ENCODE measurements around the gene NOSTRIN.
"Not testable (repeated sequence)": the region's sequence is repeated elsewhere in the genome, so short reads cannot be mapped to it uniquely, and the experiment has no call there.

NOSTRIN gene

DNA sequence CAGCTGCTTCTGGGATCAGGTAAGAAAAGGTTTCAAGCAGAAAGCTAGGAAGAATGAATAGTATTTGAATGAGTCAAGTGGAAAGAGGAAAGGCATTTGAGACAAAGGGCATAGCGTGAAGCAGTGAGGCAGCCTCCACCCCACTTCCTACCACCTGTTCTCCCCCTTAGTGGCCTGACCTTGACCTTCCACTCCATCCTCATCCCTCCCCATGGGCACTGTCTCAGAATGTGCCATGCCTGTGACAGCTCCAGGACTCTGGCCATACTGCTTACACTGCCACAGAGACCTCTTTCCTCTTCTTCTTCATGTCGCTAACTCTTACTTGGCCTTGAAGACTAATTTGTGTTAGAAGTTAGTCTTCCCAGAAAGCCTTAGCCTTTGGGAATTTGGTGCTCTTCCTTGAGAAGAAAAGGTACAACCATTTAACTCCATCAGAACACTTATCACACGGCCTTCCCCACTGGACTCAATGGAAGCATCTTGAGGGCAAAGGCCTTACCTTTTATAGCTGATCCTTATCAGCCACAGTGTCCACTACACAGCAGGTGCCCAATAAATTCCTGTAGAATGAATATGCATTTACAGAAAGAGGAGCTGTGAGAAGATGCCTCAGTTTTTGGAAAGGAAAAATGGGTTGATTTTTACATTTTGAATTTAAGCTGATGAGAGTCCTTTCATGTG, 15.2 kb upstream of the NOSTRIN start:
- in situ Hi-C loops (cut with MboI; ENCODE audit: low pct_unique_long_range_greater_than_20kb, low sequenced_read_pairs): loop anchor here (25.0 kb wide), 1 partner anchor 125 kb away; the partner anchor contains the start of gene G6PC2

DNA sequence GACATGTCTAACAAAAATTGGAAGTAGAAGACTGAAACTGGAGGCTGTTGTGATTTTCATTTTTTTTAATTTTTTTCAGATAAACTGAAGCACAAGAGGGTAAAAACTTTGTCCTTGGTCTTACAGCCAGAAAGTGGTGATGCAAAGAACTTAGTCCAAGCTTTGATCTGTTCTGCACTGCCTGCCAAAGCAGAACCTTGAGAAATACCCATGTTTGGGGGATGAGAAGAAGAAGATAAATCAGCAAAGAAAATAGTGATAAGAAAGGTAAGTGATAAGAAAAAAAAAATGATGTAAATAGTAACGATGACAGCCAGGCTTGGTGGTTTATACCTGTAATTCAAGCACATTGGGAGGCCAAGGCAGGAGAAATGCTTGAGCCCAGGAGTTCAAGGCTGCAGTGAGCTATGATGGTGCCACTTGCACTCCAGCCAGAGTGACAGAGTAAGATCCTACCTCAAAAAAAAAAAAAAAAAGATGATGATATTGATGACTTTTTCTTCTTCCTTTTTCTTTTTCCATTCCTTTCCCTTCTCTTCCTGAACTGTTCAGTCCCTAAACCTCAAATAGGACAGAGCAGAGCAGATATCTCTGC, 14.6 kb upstream of the NOSTRIN start:
- in situ Hi-C loops (cut with MboI; ENCODE audit: low pct_unique_long_range_greater_than_20kb, low sequenced_read_pairs): loop anchor here (25.0 kb wide), 1 partner anchor 124 kb away; the partner anchor contains the start of gene G6PC2
- no peak for DNase-seq

More for the DNA sequence above, 15.2 kb upstream of the NOSTRIN start:
- no peak for DNase-seq

DNA sequence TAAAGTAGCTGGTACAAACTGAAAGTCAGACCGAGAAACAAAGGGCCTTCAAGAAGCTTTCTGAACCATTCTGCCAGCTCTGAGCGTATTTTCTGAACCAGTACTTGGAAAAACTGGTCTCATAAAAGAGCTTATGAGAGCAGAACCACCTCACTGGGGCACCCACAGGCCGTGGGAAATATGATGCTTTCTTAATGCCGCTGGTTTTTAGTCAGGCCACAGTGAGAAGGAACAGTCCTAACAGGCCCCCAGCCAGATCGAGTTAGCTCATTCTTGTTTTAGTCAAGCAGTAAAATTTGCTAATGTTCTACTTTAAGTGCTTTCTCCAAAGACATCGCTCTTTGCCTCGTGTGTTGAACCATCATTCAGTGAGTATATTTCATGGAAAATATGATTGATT, 12.7 kb upstream of the NOSTRIN start:
- DNase-seq: no peak

DNA sequence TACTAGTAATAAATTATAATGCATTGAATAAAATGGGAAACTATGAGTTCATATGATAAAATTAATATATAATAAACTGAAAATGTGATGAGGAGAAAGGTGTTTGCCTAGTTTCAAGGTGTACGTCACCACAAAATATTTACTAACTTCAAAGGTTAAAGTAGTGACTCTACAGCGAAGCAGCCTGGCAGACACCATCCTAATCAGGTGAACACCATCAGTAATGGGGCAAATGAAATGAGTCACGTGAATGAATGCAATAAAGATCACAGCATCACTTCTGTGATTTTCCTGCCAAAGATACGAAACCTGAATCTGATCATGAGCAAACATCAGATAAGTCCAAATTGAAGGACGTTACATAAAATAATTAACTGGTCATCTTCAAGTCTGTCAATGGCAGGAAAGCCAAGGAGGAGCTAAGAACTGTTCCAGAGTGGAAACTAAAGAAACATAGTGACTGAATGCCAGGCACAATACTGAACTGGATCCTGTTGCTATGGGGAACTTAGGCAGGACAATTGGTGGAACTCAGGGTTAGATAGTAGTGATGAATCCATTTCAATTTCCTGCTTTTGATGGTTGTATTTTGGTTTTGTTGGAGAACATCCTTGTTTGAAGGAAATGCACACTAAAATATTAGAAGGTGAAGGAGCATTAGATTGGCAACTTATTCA, 12.1 kb upstream of the NOSTRIN start:
- in situ Hi-C loops (cut with MboI; ENCODE audit: low pct_unique_long_range_greater_than_20kb, low sequenced_read_pairs): loop anchor here (25.0 kb wide), 1 partner anchor 122 kb away; the partner anchor contains the start of gene G6PC2
- no peak for DNase-seq

More for the DNA sequence above, 12.7 kb upstream of the NOSTRIN start:
- in situ Hi-C loops (cut with MboI; ENCODE audit: low pct_unique_long_range_greater_than_20kb, low sequenced_read_pairs): loop anchor here (25.0 kb wide), 1 partner anchor 123 kb away; the partner anchor contains the start of gene G6PC2

DNA sequence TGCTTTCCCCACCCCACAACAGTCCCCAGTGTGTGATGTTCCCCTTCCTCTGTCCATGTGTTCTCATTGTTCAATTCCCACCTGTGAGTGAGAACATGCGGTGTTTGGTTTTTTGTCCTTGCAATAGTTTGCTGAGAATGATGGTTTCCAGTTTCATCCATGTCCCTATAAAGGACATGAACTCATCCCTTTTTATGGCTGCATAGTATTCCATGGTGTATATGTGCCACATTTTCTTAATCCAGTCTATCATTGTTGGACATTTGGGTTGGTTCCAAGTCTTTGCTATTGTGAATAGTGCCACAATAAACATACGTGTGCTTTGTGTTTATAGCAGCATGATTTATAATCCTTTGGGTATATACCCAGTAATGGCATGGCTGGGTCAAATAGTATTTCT, 11.3 kb upstream of the NOSTRIN start:
- not testable (repeated sequence) for DNase-seq
- in situ Hi-C loops (cut with MboI; ENCODE audit: low pct_unique_long_range_greater_than_20kb, low sequenced_read_pairs): loop anchor here (25.0 kb wide), 1 partner anchor 121 kb away; the partner anchor contains the start of gene G6PC2

DNA sequence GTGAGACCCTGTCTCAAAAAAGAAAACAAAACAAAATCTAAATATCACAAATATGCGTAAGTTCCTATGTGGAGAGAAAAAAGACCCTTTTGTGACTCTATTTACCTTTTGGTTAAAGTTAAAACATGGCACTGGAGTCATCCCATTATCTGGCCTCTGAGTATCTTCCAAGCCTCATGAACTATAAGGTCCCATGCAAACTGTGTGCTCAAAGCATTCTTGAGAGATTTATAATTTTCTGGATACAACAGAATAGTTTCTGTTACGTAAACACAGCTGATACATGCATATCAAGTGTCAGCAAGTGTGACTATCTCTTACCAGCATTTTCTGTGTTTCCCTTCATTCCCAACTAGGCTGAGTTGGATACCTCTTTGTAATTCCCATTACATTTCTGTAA, 8.8 kb upstream of the NOSTRIN start:
- DNase-seq: no peak
- in situ Hi-C loops (cut with MboI; ENCODE audit: low pct_unique_long_range_greater_than_20kb, low sequenced_read_pairs): loop anchor here (25.0 kb wide), 1 partner anchor 119 kb away; the partner anchor contains the start of gene G6PC2

DNA sequence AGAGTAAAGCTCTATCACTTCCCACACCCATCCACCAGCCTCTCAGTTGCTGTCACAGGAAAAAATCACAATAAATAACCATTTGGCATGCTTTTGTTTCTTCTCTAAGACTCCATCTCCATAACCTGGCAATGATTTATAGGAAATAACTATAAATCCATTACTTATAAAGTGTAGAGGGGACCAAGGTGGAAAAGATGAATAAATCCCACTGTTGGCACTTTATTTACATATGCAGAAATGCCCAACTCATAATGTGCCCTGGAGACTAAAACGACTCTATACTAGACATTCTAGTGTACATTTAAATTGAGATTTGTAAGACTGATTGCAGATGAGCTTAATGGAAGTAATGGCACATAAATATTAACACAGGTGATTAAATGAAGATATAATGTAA, 7.5 kb upstream of the NOSTRIN start:
- no peak for DNase-seq
- in situ Hi-C loops (cut with MboI; ENCODE audit: low pct_unique_long_range_greater_than_20kb, low sequenced_read_pairs): loop anchor here (25.0 kb wide), 1 partner anchor 117 kb away; the partner anchor contains the start of gene G6PC2

DNA sequence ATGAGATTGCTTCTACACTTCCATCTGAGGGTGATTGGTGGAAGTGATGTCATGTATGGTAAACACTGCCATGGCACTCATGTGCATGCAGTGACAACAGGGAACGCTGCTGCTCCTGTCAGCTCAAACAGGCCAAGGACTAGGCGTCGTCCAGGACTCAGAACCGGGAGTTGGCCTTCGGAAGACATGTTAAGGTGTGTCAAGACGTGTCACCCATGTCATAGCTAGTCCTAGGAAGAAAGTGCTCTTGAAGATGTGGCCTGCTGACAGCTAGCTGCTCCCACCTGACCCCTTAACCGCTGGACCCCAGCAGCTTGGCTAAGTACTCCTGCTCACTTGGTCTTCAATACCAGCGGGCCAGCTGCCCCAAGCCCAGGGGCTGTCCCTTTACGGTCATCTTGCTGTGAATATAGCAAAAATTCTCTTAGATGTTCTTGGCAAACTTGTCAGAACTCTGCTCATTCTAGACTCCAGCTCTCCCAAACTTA, 6.3 kb upstream of the NOSTRIN start:
- in situ Hi-C loops (cut with MboI; ENCODE audit: low pct_unique_long_range_greater_than_20kb, low sequenced_read_pairs): loop anchor here (25.0 kb wide), 1 partner anchor 116 kb away; the partner anchor contains the start of gene G6PC2
- DNase-seq: no peak

DNA sequence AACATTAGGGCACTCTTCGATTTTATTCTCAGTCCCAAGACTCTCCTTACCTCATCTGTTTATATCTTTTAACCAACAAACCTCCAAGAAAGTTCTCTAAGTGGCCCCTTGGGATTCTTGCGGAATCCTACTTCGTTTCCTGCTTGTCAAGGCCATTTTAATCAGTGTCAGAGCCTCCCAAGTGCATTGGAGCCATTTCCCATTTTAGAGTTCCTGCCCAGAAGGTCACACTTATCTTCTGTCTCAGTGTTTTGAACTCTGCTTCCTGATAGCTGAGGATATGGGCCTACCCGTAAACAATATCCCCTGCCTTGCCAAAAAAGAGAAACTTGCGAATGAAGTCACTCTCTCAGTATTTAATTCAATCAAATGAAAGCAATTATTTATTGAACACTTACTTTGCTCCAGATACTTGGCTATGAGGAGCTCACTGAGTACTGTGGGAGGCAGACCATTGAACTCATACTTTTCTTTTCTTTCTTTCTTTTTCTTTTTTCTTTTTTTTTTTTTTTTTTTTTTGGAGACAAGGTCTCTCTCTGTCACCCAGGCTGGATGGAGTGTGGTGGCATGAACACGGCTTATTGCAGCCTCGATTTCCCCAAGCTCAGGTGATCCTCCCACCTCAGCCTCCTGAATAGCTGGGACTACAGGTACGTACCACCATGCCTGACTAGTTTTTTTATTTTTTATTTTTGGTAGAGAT, 5.7 kb upstream of the NOSTRIN start:
- peak; percentile 62 for DNase-seq
- in situ Hi-C loops (cut with MboI; ENCODE audit: low pct_unique_long_range_greater_than_20kb, low sequenced_read_pairs): loop anchor here (25.0 kb wide), 1 partner anchor 116 kb away; the partner anchor contains the start of gene G6PC2

DNA sequence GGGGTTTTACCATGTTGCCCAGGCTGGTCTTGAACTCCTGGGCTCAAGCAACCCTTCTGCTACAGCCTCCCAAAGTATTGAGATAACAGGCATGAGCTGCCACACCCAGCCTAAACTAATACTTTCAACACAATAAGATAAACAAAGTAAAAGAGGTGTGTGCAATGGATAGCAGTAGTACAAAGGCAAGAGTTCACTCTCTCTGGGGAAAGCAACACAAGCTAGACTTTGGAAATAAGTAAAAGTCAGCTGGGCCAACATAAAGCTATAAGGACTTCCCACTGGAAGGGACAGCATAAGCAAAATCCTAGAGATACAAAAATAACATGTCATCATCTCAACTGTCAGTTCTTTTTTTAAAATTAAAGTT, 5.2 kb upstream of the NOSTRIN start:
- in situ Hi-C loops (cut with MboI; ENCODE audit: low pct_unique_long_range_greater_than_20kb, low sequenced_read_pairs): loop anchor here (25.0 kb wide), 1 partner anchor 115 kb away; the partner anchor contains the start of gene G6PC2
- no peak for DNase-seq

DNA sequence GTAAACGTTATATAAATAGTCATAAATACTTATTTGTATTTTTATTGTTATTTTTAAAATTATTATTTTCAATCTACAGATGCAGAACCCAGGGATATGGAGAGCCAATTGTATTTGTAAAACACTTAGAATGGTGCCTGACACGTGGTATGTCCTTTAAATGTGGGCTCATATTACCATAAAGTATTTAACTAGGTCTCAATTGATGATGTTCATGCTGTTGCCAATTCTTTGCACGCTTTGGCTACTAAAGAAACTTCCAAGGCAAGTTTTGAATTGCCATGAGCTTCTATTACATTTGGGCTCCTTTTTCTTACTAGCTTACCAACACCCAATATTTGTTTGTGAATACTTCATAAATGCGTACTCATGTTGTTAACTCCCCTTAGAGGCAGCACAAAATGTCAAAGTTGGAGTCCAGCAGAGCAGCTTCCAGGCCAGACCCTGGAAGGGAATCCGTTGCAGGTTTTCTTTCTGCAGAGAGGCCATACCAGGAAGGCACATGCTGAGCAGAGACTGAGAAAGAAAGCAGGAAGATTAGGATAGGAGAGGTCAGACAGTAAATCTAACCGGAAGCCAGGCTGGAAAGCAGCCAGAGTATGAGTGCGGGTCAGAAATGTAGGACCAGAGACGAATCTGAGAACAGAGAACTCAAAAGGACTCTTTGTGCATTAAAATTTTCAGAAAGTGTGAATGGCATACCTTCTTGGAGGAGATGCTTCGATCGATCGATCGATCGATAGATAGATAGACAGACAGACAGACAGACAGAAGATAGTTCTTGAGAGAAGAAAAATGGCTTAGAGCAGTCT, 4.2 kb upstream of the NOSTRIN start:
- in situ Hi-C loops (cut with MboI; ENCODE audit: low pct_unique_long_range_greater_than_20kb, low sequenced_read_pairs): loop anchor here (25.0 kb wide), 1 partner anchor 114 kb away; the partner anchor contains the start of gene G6PC2
- peak; percentile 55 for DNase-seq

DNA sequence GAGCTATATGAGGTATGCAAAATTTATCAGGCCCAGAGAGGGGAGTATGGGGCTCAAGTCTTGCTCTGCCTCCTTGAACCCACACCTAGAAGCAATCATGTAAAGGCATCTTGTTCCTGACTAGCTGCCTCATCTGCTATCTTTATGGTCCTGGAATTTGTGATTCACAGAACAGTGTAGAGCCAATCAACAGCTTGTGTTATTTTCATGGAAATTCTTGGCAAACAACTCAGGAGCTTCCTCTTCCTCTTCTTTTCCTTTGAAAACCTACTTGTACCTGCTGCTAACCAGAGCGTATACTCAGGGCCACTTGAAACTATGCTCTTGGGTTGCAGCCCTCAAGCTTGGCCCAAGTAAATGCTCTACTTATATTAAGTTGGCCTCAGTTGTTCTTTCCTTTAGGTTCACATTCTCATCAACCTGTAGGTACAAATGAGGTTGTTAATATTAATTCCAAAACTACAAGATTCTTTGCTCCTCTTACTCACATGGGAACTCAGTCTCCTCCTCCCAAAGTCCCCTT, 3.5 kb upstream of the NOSTRIN start:
- DNase-seq: no peak
- in situ Hi-C loops (cut with MboI; ENCODE audit: low pct_unique_long_range_greater_than_20kb, low sequenced_read_pairs): loop anchor here (25.0 kb wide), 1 partner anchor 113 kb away; the partner anchor contains the start of gene G6PC2

DNA sequence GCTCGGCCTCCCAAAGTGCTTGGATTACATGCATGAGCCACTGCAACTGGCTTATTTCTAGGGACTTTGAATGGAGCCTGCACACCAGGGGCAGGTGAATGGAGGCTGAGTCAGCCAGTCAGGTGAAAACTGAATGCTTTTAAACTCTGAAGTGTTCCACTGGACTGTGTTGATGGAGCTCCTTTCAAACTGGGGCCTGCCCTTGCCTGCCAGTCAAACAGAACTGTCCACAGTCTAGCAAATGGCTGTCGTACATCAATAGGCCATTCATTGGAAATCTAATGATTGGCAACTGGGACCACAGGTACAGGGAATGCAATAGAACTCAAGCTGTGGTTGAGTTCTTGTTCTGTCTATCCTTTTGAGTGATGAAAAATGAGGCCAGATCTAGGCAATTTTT, 966 bp upstream of the NOSTRIN start:
- DNase-seq: no peak
- in situ Hi-C loops (cut with MboI; ENCODE audit: low pct_unique_long_range_greater_than_20kb, low sequenced_read_pairs): no loop called here

DNA sequence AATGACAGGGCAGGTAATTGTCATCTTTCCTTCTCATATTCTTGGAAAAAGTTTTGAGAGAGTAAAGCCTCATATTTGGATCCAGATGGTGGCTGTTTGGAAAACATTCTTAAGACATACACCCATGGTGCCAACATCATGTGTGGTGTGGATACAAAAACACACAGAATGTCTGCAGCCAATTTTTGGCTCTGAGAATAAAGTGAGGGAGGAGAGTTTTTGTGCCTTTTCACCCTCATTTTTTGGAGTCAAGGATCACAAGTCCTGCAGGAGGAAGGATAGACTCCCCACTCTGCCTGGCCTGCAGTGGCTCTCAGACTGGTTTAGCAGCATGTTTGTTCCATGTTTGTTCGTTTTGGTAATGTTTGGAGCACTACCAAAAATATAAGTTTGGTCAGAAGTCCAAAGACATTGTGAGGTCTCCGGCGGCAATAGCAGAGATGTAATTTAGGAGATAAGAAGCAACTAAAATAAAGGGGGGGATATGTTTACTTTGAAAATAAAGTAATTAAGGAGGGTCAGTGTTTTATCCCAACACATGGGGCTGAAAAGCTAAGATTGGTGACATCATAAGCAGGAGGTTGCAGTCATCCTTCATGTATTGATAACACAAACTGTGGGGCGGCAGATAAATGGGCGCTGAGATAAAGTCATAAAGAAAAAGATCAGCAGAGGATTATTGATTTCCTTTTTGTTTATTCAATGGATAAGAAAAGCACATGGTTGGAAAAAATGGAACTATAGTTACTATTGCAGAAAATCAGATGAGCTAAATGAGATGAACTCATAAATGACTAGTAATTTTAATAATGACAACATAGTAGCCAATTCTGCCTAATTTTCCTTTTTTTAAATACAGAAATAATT, 655 bp downstream of the NOSTRIN start:
- in situ Hi-C loops (cut with MboI; ENCODE audit: low pct_unique_long_range_greater_than_20kb, low sequenced_read_pairs): no loop called here
- DNase-seq: no peak

DNA sequence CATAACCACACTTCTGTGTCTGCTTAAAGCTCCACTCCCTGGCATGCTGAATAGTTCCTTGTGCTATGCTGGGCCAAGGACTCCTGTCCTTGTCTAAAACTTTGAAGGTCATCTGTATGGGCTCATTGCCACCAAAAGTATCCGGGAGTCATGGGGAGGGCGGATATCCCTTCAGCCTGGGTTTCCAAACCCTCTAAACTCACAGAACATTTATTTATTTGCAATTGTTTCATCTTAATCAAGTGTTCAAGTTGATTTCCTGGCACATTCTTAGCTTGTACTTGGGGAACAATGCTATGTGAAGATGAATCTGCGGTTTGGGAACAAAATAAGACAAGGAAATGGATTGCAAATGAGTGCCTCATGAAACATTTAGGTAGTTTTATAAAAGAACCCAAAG, 1.8 kb downstream of the NOSTRIN start:
- in situ Hi-C loops (cut with MboI; ENCODE audit: low pct_unique_long_range_greater_than_20kb, low sequenced_read_pairs): no loop called here
- DNase-seq: no peak

DNA sequence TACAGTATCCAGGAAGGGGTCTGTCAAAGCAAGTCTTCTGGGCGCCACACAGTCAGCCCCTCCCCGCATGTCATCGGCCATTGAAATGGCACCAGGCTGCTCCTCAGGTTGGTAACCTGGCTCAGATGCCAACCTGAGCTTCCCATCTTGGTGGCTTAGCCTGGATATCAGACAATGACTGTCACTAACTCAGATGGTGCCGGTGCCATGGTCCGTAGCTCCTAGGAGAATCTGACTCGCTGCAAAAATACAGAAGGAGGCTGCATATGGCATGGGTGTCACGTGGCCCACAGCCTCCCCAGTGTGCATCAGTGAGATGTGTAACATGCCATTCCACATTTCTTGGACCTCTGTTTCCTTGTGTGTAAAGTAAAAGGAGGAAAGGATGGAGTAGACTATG, 3.2 kb downstream of the NOSTRIN start:
- no peak for DNase-seq
- in situ Hi-C loops (cut with MboI; ENCODE audit: low pct_unique_long_range_greater_than_20kb, low sequenced_read_pairs): no loop called here

DNA sequence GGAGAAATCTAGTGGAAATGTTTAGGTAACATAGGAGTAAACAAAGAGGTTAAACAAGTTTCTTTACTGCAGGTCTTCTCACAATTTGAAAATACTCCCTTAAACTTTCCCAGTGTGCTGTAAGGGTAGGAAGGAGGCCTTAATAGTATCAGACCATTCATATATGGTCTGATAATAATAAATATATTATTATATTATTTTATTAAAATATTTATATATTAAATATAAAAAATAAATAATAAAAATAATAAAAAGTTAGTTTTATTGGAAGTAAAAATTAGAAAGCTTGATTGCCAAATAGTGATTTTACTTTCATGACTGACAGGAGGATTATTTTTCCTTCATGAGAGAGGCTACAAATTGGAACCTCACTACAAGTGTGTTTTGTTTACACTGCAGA, 7.1 kb downstream of the NOSTRIN start:
- no peak for DNase-seq
- in situ Hi-C loops (cut with MboI; ENCODE audit: low pct_unique_long_range_greater_than_20kb, low sequenced_read_pairs): no loop called here

Measured in KBM-7 (cell line).